Neural progenitor cell (in vitro differentiated cells): ENCODE results near the gene PRSS33.

Source experiments
- CTCF ChIP-seq: fragments of 200-600 bp; sonication (generic); IDR thresholded peaks from 2 replicates; pipeline ENCODE4 v1.5.1; 2017; ENCODE audit warnings: antibody characterized with exemption, mild to moderate bottlenecking
- EZH2 ChIP-seq: fragments of 200-600 bp; sonication (generic); IDR thresholded peaks from 2 replicates; pipeline ENCODE4 v1.6.1; 2017; ENCODE audit warnings: antibody characterized with exemption, mild to moderate bottlenecking, moderate library complexity

DNA sequence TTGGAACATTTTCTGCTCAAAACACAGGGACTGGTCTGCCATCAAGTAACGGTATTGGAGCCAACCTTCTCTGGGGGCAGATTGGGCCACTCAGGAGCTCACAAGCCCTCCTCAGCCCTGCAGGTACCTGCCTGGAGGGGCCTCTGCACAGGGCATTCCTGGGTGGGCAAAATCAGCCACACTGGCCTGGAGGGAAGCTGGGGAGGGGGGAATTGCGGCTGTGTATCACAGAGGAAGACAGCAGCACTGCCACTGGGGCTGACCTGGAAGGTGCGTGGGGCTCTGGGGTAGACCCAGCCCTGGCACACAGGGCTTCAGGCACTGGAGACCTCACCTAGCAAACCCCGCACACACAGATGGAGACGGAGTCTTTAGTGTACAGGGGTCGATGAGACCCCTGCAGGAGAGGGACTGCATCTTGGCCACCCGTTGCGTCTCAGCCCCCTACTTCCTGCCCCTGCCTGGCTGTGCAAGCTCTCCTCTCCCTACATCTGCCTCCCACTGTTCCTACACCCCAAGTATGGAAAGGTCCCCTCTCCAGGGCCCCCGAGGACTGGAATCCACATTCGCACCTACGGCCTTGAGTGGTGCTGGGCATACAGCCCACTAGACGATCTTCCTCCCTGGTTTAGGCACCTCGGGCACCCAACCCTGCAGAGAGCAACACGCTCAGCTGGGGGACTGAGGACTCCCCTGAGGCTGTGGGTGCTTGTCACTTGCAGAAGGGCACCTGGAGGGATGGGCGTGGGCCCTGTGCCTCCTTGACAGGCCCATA lies 42.1 kb downstream of the PRSS33 start:
- TF ChIP-seq CTCF (no peak), EZH2 (no peak)
